ENCODE results near the gene ZNF185. TPM values are rescaled to one million over a fixed set of nuclear protein-coding genes. Genes with fewer than 3 reads are reported as not detected.

ZNF185 gene
- 2.0 TPM for polyA plus RNA-seq

- H3K27me3 Mint-ChIP-seq = peaks cover 12% of the 10 kb centered on the region
- peaks cover 0 to 2% (median 0%) of the 10 kb centered on the region in 3 donors for H3K9me3 Mint-ChIP-seq
- peaks cover 0 to 5% (median 0%) of the 10 kb centered on the region in 3 donors for H3K4me1 Mint-ChIP-seq
- no peak within 1 kb of the TSS for H3K27ac Mint-ChIP-seq
- peak within 1 kb of the TSS in 2 of 4 donors; percentile 21 to 29 for H3K4me3 Mint-ChIP-seq
- H3K36me3 Mint-ChIP-seq = no peaks in the 10 kb centered on the region
These were observed at the start of gene ZNF185 for GRCh38 chrX:152897222-152898131. Gene ZNF185, plus strand, starts transcription at chrX:152898067. Its CDS starts 16,423 bp downstream, at chrX:152914490.

DNA sequence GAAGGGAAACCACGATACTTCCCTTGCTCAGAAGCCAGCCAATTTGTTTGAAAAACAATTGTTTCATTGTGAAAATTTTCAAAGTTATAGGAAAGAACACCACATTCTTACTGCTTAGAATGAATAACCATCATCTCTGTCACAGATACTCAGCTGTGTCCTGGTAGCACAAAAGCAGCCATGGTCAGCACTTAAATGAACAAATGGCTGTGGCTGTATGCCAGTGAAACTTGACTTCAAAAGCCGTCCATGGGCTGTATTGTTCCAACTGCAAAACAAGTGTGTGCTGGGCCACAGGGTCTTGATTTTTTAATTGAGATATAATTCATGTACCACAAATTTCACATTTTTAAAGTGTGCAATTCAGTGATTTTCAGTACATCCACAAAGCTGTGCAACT lies 47.4 kb upstream of the ZNF185 start:
- peaks cover 0 to 2% (median 0%) of the 10 kb centered on the region in 3 donors for H3K9me3 Mint-ChIP-seq
- H3K27me3 Mint-ChIP-seq = no peaks in the 10 kb centered on the region
- H3K4me3 Mint-ChIP-seq = no peak overlapping the region
- peaks cover 5% of the 10 kb centered on the region for H3K36me3 Mint-ChIP-seq
- H3K27ac Mint-ChIP-seq = no peak overlapping the region
- H3K4me1 Mint-ChIP-seq = no peaks in the 10 kb centered on the region

GRCh38 chrX:152853986-152854385 lies 43.9 kb upstream of the ZNF185 start:
- no peak overlapping the region for H3K4me3 Mint-ChIP-seq

DNA sequence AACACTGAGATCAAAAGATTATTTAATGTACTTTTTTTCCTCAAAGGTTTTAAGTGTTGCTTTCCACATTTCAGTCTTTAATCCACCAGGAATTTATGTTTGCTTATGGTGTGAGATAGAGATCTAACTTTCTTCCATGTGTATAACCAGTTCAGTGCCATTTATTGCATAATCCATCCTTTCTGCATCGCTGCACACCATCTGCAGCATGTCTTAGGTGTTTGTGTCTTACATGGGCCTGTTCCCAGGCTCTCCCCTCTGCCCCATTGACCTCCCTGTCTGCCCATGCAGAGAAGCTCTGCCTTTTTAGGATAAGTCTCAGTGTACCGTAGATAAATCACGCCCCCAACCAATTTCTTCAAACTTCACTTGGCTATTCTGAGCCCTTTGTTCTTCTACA lies 36.8 kb upstream of the ZNF185 start:
- no peaks in the 10 kb centered on the region for H3K27me3 Mint-ChIP-seq
- no peak overlapping the region for H3K27ac Mint-ChIP-seq
- no peak overlapping the region for H3K4me3 Mint-ChIP-seq
- no peaks in the 10 kb centered on the region for H3K9me3 Mint-ChIP-seq
- H3K36me3 Mint-ChIP-seq = peaks cover 3% of the 10 kb centered on the region
- no peaks in the 10 kb centered on the region for H3K4me1 Mint-ChIP-seq

More at GRCh38 chrX:152853986-152854385, 43.9 kb upstream of the ZNF185 start:
- Mint-ChIP-seq H3K9me3 (peaks cover 0 to 2% (median 0%) of the 10 kb centered on the region in 3 donors), H3K36me3 (peaks cover 5% of the 10 kb centered on the region), H3K27ac (no peak overlapping the region), H3K4me1 (no peaks in the 10 kb centered on the region), H3K27me3 (no peaks in the 10 kb centered on the region)

- Mint-ChIP-seq H3K36me3 (peaks cover 3% of the 10 kb centered on the region), H3K27ac (no peak overlapping the region), H3K4me3 (no peak overlapping the region), H3K27me3 (no peaks in the 10 kb centered on the region), H3K9me3 (no peaks in the 10 kb centered on the region), H3K4me1 (no peaks in the 10 kb centered on the region)
These were observed 36.0 kb upstream of the ZNF185 start for GRCh38 chrX:152861826-152862225.

- Mint-ChIP-seq H3K36me3 (peaks cover 12% of the 10 kb centered on the region), H3K27ac (no peak overlapping the region)
These were observed 32.5 kb upstream of the ZNF185 start for GRCh38 chrX:152865232-152865920.

DNA sequence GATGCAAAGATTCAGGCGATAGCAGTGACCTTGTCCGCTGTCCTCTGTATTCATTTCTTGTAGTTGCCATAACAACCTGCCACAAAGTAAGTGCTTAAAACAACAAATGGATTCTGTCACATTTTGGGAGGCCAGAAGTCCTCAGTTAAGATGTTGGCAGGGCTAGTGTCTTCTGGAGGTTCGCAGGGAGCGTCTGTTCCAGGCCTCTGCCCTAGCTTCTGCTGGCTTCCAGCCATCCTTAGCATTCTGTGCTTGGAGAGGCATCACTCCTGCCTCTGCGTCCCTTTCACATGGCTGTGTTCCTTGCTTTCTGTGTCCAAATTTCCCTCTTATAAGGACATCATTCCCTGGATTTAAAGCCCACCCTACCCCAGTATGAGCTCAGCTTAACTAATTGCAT lies 31.5 kb upstream of the ZNF185 start:
- H3K36me3 Mint-ChIP-seq = peaks cover 12% of the 10 kb centered on the region
- H3K27ac Mint-ChIP-seq = no peak overlapping the region
- no peaks in the 10 kb centered on the region for H3K27me3 Mint-ChIP-seq

More at GRCh38 chrX:152865232-152865920, 32.5 kb upstream of the ZNF185 start:
- Mint-ChIP-seq H3K27me3 (no peaks in the 10 kb centered on the region), H3K9me3 (no peaks in the 10 kb centered on the region), H3K4me1 (no peaks in the 10 kb centered on the region), H3K4me3 (no peak overlapping the region)

GRCh38 chrX:152869972-152870371 lies 27.9 kb upstream of the ZNF185 start:
- H3K9me3 Mint-ChIP-seq = peaks cover 0 to 1% (median 0%) of the 10 kb centered on the region in 3 donors
- peaks cover 0 to 2% (median 0%) of the 10 kb centered on the region in 3 donors for H3K4me1 Mint-ChIP-seq
- no peak overlapping the region for H3K4me3 Mint-ChIP-seq
- H3K27ac Mint-ChIP-seq = peak overlapping the region in 1 of 3 donors; percentile 32
- peaks cover 10% of the 10 kb centered on the region for H3K36me3 Mint-ChIP-seq
- H3K27me3 Mint-ChIP-seq = no peaks in the 10 kb centered on the region

More for the DNA sequence above, 31.5 kb upstream of the ZNF185 start:
- peaks cover 0 to 1% (median 0%) of the 10 kb centered on the region in 3 donors for H3K9me3 Mint-ChIP-seq
- H3K4me1 Mint-ChIP-seq = no peaks in the 10 kb centered on the region
- no peak overlapping the region for H3K4me3 Mint-ChIP-seq

DNA sequence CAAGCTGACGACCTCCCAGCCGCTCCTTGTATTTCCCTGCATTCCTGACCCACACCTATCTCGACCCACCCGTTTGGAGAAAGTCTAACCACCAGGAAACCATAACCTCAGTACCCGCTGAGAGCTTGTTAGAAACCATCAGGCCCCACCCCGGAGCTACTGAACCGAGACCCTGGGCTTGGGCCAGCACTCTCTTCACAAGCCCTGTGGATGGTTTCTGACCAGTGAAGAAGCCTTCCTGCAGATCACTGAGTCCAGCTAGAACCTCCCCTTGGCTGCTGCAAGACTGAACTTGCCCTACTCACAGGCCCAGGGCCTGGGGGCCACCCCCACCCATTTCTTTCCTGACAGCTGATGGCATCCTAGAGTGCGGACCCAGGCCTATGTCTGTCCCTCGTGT lies 26.6 kb upstream of the ZNF185 start:
- Mint-ChIP-seq H3K27me3 (peaks cover 5% of the 10 kb centered on the region), H3K27ac (no peak overlapping the region), H3K4me3 (peak overlapping the region in 1 of 4 donors; percentile 28)

DNA sequence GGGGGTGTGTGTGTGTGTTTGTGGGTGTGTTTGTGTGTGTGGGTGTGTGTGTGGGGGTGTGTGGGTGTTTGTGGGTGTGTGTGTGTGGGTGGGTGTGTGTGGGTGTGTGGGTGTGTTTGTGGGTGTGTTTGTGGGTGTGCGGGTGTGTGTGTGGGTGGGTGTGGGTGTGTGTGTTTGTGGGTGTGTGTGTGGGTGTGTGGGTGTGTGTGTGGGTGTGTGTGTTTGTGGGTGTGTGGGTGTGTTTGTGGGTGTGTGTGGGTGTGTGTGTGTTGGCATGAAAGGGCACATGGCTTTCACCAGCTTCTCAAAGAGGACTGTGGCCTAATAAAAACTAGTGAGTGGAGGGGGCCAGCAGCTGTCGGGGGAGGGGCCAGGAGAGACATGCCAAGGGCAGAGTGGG lies 25.3 kb upstream of the ZNF185 start:
- Mint-ChIP-seq H3K9me3 (peaks cover 0 to 1% (median 0%) of the 10 kb centered on the region in 3 donors), H3K27me3 (peaks cover 5% of the 10 kb centered on the region), H3K36me3 (peaks cover 10% of the 10 kb centered on the region), H3K27ac (no peak overlapping the region), H3K4me3 (no peak overlapping the region), H3K4me1 (peaks cover 0 to 2% (median 0%) of the 10 kb centered on the region in 3 donors)

More for the DNA sequence above, 26.6 kb upstream of the ZNF185 start:
- peaks cover 10% of the 10 kb centered on the region for H3K36me3 Mint-ChIP-seq
- H3K9me3 Mint-ChIP-seq = peaks cover 0 to 1% (median 0%) of the 10 kb centered on the region in 3 donors
- H3K4me1 Mint-ChIP-seq = peaks cover 0 to 2% (median 0%) of the 10 kb centered on the region in 3 donors

- Mint-ChIP-seq H3K9me3 (peaks cover 0 to 1% (median 0%) of the 10 kb centered on the region in 3 donors), H3K36me3 (peaks cover 10% of the 10 kb centered on the region), H3K27me3 (peaks cover 9% of the 10 kb centered on the region), H3K27ac (no peak overlapping the region), H3K4me1 (peaks cover 0 to 2% (median 0%) of the 10 kb centered on the region in 3 donors), H3K4me3 (no peak overlapping the region)
These were observed 24.5 kb upstream of the ZNF185 start for GRCh38 chrX:152873361-152873760.

DNA sequence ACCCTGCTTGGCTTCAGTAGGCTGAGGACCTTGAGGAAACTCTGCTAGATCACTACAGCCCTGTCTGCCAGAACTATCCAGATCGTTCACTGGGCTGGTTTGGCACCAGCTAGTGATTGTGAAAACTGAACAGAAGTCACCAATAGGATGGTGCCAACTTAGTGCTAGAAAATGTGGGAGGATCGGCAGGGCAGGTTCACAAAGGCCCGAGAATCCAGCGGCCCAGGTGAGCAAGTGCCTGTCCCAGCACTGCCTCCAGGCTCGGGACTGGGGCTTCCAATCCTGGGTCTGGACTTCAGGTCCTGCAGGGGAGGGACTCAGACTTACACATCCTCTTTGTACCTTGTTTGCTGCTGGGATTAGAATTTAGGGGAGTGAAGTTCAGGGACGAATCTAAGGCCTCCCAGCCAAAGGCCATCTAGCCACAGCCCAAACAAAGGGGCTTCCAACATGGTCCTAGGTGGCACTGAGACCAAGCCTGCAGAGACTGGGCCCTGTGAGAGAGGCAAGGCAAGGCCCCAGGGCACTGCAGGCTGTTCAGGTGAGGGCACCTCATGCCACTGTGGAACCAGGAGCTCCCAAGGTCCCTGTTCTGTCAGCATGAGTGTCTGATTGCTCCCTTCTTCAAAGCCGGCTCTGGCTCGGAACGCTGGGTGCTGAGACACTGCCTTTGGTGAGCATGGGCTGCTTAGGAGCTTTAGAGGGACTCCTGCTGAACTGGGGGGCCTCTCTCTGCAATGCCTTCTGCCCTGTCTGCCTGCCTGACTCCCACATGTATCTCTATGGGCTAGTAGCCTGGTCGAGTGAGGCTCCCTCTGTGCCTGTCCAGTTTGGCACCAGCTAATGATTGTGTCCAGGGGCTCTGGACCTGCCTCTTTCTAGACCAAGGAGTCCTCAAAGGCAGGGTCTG lies 20.7 kb upstream of the ZNF185 start:
- Mint-ChIP-seq H3K36me3 (no peaks in the 10 kb centered on the region), H3K9me3 (peaks cover 0 to 3% (median 0%) of the 10 kb centered on the region in 3 donors), H3K27ac (peak overlapping the region in 1 of 3 donors; percentile 57), H3K4me1 (peaks cover 0 to 2% (median 0%) of the 10 kb centered on the region in 3 donors), H3K27me3 (peaks cover 14% of the 10 kb centered on the region), H3K4me3 (no peak overlapping the region)

- H3K9me3 Mint-ChIP-seq = peaks cover 0 to 3% (median 0%) of the 10 kb centered on the region in 3 donors
- H3K27ac Mint-ChIP-seq = no peak overlapping the region
- peak overlapping the region in 1 of 4 donors; percentile 32 for H3K4me3 Mint-ChIP-seq
- H3K4me1 Mint-ChIP-seq = peaks cover 0 to 2% (median 0%) of the 10 kb centered on the region in 3 donors
- H3K36me3 Mint-ChIP-seq = no peaks in the 10 kb centered on the region
- H3K27me3 Mint-ChIP-seq = peaks cover 14% of the 10 kb centered on the region
These were observed 18.7 kb upstream of the ZNF185 start for GRCh38 chrX:152878976-152879755.
